Kidney (tissue), 14 donors: ENCODE data around the gene GRAP. TPM values are rescaled to one million over a fixed set of nuclear protein-coding genes. Genes with fewer than 3 reads are reported as not detected.
"Not testable (repeated sequence)": the region's sequence is repeated elsewhere in the genome, so short reads cannot be mapped to it uniquely, and the experiment has no call there.

Experiments
- DNase-seq, 5 donors: peaks; one replicate each; pipeline ENCODE4 v3.0.0-alpha.2; 2013 to 2020
- FAIRE-seq: peaks from 2 replicates; lab custom pipeline; 2012; peaks lifted over from hg19 to GRCh38; lab: Jason Lieb, UNC
- H3K27ac ChIP-seq, 2 donors: one replicate each; pipeline ENCODE4 v1.7.0; 2013; ENCODE audit warnings: low read depth in 2 of 2, low read length in 2 of 2, inconsistent platforms in 1 of 2
- H3K27me3 ChIP-seq: one replicate; pipeline ENCODE4 v1.7.1; 2013; ENCODE audit warnings: low read length, inconsistent platforms; ENCODE audit not compliant: control insufficient read depth, insufficient read depth
- H3K36me3 ChIP-seq, 3 donors: one replicate each; pipeline versions ENCODE4 v1.7.0 to v1.7.1; 2013; ENCODE audit warnings: low read length in 3 of 3, control low read depth in 1 of 3, inconsistent platforms in 1 of 3; ENCODE audit not compliant: insufficient read depth in 3 of 3, control insufficient read depth in 2 of 3
- H3K4me1 ChIP-seq, 3 donors: one replicate each; pipeline versions ENCODE4 v1.7.0 to v1.7.1; 2013; ENCODE audit warnings: low read length in 3 of 3, inconsistent platforms in 1 of 3, low read depth in 1 of 3; ENCODE audit not compliant: control insufficient read depth in 2 of 3, insufficient read depth in 2 of 3
- H3K4me3 ChIP-seq, 3 donors: one replicate each; pipeline versions ENCODE4 v1.7.0 to v1.8.1; 2013; ENCODE audit warnings: low read length in 3 of 3, control low read depth in 1 of 3, inconsistent platforms in 1 of 3
- H3K9ac ChIP-seq, 3 donors: one replicate each; pipeline versions ENCODE4 v1.7.0 to v1.7.1; 2013; ENCODE audit warnings: low read length in 3 of 3, control low read depth in 1 of 3, inconsistent platforms in 1 of 3
- H3K9me3 ChIP-seq, 3 donors: one replicate each; pipeline versions ENCODE4 v1.7.0 to v1.7.1; 2013; ENCODE audit warnings: low read length in 3 of 3, control low read depth in 1 of 3, inconsistent platforms in 1 of 3; ENCODE audit not compliant: control insufficient read depth in 2 of 3, insufficient read depth in 1 of 3
- CTCF ChIP-seq: IDR thresholded peaks from 3 replicates; pipeline ENCODE4 v1.5.1; 2012; ENCODE audit warnings: mild to moderate bottlenecking, moderate library complexity, borderline replicate concordance; ENCODE audit not compliant: insufficient read depth; ENCODE audit errors: extremely low read depth
- intact Hi-C: fragments of 100-400 bp; cut with DNase I; formaldehyde crosslinking; loops from one replicate; pipeline ENCODE4 v1.11.1; 2022
- polyA plus RNA-seq: library from polyadenylated mRNA; stranded (reverse); fragments of 350-450 nt; fragmentation: Illumina TruSeq; extraction: RNeasy Lipid Tissue Mini Kit (QIAGEN cat#74804); gene quantifications from one replicate; pipeline ENCODE4 v1.2.3, GENCODE V29; 2014; ENCODE audit warnings: low read depth, low replicate concordance; ENCODE audit not compliant: insufficient read depth
- total RNA-seq: library from RNA; stranded (reverse); fragmentation: NEBNext Ultra II Directional; extraction: Animal tissue kit (Norgen Biotek cat#: 25700); gene quantifications from one replicate; pipeline ENCODE4 v1.2.1, GENCODE V29; 2021
- donor health status: control.
- donor health status: control.
- donor health status: control.
- donor health status: control.
- donor health status: control.
- donor health status: DM: yes; HTN: yes; CAD: no.
- donor health status: Normal renal cell carcinoma (clear cell type).

Gene GRAP
- total and polyA plus RNA-seq, 2 donors from 2014 or later = 7.0 to 8.4 TPM

GRCh38 chr17:19037547-19037946 is 9.2 kb downstream of the GRAP start:
- intact Hi-C loops, H3K27me3 ChIP-seq, H3K4me1 ChIP-seq, H3K9me3 ChIP-seq, H3K27ac ChIP-seq, H3K36me3 ChIP-seq, H3K9ac ChIP-seq, H3K4me3 ChIP-seq, DNase-seq, FAIRE-seq: not testable (repeated sequence)

GRCh38 chr17:19036186-19036585 is 10.6 kb downstream of the GRAP start:
- intact Hi-C loops, H3K27ac ChIP-seq, FAIRE-seq, H3K9me3 ChIP-seq, H3K36me3 ChIP-seq, DNase-seq, H3K4me3 ChIP-seq, H3K9ac ChIP-seq, H3K4me1 ChIP-seq, H3K27me3 ChIP-seq: not testable (repeated sequence)

GRCh38 chr17:19032377-19032988 is 14.3 kb downstream of the GRAP start:
- DNase-seq, H3K36me3 ChIP-seq, H3K4me3 ChIP-seq, H3K9me3 ChIP-seq, H3K9ac ChIP-seq, intact Hi-C loops, H3K4me1 ChIP-seq, H3K27ac ChIP-seq, H3K27me3 ChIP-seq, FAIRE-seq: not testable (repeated sequence)

GRCh38 chr17:19031729-19032128 is 15.0 kb downstream of the GRAP start:
- intact Hi-C loops, FAIRE-seq, H3K9ac ChIP-seq, H3K27ac ChIP-seq, H3K36me3 ChIP-seq, H3K27me3 ChIP-seq, H3K9me3 ChIP-seq, H3K4me3 ChIP-seq, H3K4me1 ChIP-seq: not testable (repeated sequence)
- peak in 1 of 5 donors; percentile 81 for DNase-seq
- peak; percentile 54 for TF ChIP-seq CTCF

GRCh38 chr17:19030771-19031449 is 15.8 kb downstream of the GRAP start:
- H3K27ac ChIP-seq, FAIRE-seq, H3K27me3 ChIP-seq, DNase-seq, intact Hi-C loops, H3K4me1 ChIP-seq, H3K36me3 ChIP-seq, H3K9ac ChIP-seq, H3K4me3 ChIP-seq, H3K9me3 ChIP-seq: not testable (repeated sequence)

GRCh38 chr17:19029740-19030139 is 17.0 kb downstream of the GRAP start:
- FAIRE-seq, intact Hi-C loops, H3K9ac ChIP-seq: not testable (repeated sequence)

GRCh38 chr17:19028671-19029070 is 18.1 kb downstream of the GRAP start:
- intact Hi-C loops, DNase-seq, H3K9me3 ChIP-seq, H3K27me3 ChIP-seq, H3K4me1 ChIP-seq, H3K9ac ChIP-seq, H3K4me3 ChIP-seq, FAIRE-seq, H3K27ac ChIP-seq, H3K36me3 ChIP-seq: not testable (repeated sequence)

More at GRCh38 chr17:19029740-19030139, 17.0 kb downstream of the GRAP start:
- not testable (repeated sequence) for H3K9me3 ChIP-seq, H3K36me3 ChIP-seq, H3K4me3 ChIP-seq, H3K4me1 ChIP-seq, H3K27me3 ChIP-seq, H3K27ac ChIP-seq, DNase-seq
